Fibroblast of skin of left quadriceps (primary cell): Measurements from ENCODE around the gene NFE2L3.

Experiments
- DNase-seq, 2 experiments: peaks; one replicate each; pipeline ENCODE4 v3.0.0-alpha.2; 2013; ENCODE audit warnings: low read depth in 2 of 2

The NFE2L3 gene

DNA sequence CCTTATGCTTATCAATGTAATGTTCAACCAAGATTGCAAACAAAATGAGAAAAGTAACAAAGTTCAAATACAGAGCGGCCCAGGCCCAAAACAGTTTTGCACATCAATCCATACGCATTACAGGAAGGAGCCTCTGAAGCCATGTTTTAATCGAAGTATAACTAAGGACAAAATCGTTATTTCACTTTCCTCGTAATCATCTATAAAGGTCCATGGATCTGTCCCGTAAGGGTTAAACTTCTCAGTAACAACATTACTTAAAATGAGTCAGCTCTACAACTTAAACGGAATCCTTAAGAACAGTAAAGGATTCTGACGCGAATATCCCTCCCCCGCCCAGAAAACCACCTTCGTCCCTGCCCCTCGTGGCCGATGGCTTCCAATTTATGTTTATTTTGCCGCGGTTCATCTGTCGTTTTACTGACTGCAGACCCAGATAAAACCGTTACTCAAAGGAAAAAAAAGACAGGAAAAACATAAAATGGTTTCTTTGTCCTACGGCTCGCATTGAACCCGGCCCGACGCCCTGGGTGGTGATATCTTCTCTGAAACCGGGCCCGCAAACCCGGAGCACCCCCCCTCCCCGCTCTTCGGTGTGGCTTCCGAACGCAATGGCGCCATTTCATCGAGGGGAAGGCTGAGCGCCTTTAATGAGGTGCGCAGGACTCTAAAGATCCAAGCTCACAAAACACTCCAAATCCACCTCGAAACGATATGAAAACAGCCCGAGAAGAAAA is 47.5 kb downstream of the NFE2L3 start:
- no peak for DNase-seq

DNA sequence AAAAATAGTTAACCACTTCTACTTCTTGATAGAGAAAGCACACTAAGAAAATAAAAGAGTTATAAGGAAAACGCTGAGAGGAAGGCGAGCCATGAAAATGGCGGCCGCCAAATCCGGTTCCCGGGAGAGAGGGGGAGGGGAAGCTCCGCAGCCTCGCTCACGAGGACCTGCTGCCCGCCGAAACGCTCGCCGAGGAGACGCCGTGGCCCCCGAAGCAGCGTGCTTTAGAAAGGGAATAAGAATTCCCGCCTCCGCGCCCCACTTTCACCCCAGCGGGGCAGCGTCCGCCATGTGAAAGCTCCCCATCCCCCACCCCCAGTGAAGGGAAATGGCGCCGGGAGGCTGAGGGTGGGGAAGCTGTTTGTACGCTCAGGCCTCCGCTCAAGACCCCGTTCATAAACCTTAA is 48.0 kb downstream of the NFE2L3 start:
- no peak for DNase-seq

DNA sequence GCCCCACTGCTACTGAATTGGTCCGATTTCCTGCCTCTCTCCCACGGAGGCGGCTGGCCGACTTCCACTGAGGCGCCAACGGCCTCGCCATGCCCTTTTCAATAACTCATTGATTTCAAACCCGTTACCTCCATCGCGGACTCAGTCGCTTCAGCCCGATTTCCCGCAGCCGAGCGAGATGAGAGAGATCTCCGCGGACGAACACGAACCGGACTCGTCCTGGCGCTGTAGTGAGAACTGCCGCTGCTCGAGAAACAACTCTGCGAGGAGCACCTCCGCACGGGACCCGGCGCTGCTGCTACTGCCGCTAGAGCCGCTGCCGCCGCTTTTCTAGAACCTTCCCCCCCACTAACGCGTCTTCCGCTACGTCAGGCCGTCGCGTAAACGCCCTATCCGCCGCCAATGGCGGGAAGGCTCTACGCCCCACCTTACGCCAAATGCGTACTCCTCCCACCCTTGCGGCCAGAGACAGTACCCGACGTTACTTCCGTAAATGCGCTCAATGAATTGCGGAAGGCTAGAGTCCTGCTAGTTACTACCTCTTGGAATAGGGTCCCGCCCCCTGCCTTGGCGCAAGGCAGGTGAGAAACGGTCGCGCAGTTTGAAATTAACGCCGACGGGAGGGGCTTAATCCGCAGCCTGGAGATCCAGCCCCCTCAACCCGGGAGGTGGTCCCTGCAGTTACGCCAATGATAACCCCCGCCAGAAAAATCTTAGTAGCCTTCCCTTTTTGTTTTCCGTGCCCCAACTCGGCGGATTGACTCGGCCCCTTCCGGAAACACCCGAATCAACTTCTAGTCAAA is 48.6 kb downstream of the NFE2L3 start, which contains the start of gene HNRNPA2B1:
TSS of gene HNRNPA2B1 (minus strand) at position 303 of the 803 bp plus-strand sequence. CDS start at position 134, 169 bp downstream.
- peak; percentile 98 for DNase-seq

DNA sequence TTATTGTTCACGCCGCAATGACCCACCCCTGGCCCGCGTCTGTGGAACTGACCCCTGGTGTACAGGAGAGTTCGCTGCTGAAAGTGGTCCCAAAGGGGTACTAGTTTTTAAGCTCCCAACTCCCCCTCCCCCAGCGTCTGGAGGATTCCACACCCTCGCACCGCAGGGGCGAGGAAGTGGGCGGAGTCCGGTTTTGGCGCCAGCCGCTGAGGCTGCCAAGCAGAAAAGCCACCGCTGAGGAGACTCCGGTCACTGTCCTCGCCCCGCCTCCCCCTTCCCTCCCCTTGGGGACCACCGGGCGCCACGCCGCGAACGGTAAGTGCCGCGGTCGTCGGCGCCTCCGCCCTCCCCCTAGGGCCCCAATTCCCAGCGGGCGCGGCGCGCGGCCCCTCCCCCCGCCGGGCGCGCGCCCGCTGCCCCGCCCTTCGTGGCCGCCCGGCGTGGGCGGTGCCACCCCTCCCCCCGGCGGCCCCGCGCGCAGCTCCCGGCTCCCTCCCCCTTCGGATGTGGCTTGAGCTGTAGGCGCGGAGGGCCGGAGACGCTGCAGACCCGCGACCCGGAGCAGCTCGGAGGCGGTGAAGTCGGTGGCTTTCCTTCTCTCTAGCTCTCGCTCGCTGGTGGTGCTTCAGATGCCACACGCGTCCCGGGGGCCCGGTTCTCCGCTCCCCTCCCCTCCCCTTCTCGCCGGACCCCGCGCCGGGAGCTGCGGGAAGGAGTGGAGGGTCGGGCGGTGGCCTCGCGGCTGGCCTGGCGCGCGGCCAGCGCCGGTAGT is 49.4 kb downstream of the NFE2L3 start, which contains the start of gene CBX3:
TSS of gene CBX3 (plus strand) at position 499 of the 772 bp plus-strand sequence. CDS start 1,254 bp downstream, outside the sequence.
- no peak for DNase-seq

DNA sequence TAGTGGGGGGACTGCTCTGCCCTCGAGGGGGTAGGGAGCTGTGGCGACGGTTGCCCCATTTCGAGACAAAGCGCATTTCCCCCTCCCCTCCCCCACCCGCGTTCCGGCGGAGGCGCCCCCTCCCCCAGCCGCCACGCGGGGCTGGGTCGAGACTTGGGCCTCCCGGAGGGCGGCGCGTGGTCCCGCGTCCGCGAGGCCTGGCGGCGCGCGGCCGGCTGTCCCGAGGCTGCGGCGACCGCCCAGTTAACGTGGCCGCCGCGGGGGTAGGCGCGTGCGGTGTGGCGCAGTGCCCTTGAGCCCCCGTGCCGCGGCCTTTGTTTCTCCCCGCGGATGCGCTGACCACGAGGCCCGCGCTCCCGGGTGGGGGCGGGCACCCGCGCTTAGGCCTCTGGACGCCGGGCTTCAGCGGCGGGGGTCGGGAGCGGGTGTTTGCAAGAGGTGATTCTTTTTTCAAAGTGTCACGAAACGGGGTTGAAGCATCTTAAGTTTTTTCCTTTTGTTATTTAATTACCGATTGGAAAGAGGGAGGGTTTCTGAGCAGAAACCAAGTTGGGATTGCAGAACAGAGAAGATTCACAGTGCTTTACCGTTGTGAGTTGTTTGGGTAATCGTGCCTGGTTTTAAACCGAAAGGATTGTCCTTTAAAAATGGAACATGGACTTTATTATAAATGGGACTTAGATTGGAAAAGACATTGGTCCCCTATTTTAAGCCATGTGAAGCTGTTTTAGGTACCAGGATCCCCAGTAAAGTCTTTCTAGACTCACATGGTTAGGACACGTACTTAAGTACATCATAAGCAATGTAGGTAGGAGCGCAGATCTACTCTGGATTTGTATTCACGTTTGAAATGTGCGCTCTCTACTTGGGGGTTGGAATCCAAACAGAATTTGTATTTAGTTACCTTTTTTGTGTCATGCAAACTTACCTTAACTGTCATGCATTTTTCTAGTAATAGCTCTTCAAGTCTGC is 50.3 kb downstream of the NFE2L3 start:
- DNase-seq = no peak

DNA sequence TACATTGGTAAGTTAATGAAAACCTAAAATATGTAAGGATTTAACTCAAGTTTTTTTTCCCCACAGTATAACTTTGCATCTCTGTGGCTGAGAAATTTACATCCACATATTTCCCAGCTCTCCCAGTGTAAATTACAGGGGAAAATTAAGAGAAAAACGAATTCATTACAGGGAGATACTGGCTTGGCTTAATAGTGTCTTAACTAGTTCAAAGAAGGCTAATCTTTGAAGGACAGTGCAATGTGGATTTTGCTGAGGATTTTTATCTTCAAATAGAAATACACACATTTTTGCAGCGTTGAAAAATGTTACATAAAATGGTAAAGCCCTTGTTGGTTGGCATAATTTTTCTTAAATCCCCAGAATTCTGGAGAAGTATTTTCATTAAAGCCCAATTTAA is 51.0 kb downstream of the NFE2L3 start:
- no peak for DNase-seq

DNA sequence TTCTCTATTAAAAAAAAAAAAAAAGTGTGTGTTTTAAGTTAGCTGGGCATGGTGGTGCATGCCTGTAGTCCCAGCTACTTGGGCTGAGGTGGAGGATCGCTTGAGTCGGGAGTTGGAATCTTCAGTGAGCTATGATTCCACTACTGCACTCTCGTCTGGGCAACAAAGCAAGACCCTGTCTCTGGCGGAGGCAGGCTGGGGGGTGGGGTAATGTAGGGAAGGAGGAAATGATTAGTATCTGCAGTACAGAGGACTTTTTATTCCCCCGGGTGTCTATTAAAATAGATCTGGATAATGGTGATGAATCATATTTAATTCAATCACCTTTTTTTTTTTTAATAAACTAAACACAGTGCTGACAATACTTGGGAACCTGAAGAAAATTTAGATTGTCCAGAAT is 56.0 kb downstream of the NFE2L3 start:
- DNase-seq = no peak

DNA sequence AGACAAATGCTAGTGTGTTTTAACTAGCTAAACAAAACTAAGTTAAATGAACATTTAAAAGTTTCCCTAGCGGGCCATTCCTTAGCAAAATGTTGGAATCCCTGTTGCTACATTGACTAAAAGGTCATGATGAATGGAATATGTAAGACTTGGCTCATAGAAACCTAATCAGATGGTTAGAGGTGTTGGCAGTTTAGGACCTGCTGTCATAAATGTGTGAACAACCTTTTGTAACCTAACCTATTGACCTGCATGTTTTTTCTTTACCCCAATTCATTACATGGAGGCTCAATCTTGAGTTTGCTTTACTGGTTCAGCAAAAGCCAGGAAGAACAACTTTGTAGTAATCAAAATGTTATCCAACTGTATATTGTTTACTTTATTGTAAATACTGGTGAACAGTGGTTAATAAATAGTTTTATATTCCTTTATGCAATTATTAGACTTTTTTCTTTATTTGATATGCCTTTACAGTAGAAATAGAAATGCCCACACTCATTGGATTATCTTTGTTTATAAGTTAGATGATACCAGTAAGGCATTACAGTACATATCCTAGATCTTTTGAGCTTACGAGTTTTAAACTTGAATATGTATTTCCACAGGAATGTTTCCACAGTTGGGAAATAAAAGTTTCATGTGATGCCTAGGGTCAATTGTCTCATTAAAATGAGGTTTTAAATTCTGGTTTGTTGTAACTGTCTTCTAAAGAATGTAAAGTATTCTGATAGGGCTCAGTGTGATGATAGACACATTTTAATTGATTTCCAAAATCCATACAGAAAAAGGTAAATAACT is 61.1 kb downstream of the NFE2L3 start:
- DNase-seq = no peak

DNA sequence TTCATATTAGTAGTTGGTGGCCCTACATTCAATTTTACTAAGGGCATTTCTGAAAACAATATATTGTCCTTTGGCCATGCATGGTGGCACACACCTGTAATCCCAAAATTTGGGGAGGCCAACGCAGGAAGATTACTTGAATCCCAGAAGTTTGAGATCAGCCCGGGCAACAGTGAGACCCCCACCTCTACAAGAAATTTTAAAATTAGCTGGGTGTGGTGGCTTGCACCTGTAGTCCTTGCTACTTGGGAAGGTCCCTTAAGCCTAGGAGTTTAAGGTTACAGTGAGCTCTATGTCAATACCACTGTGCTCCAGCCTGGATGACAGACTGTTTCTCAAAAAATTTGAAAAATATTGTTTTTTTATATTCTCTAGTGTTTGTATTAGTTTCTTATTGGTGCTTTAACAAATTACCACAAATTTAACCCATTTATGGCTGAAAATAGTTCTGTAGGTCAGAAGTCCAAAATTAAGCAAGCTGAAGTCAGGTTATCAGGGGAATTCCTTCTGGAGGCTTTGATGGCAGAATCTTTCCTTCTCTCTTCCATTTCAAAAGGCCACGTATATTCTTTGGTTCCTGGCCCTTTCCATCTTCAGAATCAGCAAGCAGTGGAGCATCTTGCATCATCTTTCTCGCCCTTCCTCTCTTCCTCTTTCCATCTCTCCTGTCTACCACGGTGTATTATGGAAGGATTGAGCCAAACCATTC is 62.0 kb downstream of the NFE2L3 start:
- DNase-seq = no peak

DNA sequence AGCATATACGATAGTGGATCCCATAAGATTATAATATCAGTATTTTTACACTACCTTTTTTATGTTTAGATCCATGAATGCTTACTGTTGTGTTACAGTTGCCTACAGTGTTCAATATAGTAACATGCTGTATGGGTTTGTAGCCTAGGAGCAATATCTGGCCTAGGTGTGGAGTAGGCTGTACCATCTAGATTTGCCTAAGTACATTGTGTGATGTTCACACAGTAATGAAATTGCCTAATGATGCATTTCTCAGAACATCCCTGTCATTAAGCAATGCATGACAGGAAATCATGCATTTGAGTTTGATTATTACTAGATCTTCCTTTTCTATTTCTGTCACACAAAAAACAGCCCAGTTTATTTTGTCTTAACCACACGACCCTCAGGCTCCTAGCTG is 64.1 kb downstream of the NFE2L3 start:
- no peak for DNase-seq

DNA sequence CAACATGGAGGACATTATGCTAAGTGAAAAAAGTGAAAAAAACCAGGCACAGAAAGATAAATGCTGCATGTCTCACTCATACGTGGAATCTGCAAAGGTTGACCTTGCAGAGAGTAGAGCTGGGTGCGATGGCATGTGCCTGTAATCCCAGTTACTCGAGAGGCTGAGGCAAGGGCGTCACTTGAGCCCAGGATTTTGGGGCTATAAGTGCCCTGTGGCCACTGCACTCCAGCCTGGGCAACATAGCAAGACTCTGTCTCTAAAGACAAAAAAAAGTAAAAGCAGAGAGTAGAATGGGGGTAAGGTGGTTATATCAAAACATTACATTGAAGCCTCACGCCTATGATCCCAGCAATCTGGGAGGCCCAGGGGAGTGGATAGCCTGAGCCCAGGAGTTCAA is 72.4 kb downstream of the NFE2L3 start:
- DNase-seq = no peak

DNA sequence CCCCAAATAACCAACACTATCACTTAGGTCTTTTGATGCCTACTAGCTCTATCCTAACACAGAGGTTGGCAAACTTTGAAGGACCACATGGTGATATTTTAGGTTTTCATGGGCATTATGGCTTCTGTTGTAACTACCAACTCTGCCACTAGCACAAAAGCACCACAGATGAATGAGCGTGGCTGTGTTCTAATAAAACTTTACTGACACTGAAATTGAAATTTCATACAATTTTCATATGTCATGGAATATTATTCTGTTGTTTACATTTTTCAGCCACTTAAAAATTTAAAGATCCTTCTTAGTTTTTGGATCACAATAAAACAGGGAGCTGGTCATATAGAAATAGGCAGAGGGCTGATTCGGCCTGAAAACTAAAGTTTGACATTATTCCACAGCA is 76.0 kb downstream of the NFE2L3 start:
- no peak for DNase-seq

DNA sequence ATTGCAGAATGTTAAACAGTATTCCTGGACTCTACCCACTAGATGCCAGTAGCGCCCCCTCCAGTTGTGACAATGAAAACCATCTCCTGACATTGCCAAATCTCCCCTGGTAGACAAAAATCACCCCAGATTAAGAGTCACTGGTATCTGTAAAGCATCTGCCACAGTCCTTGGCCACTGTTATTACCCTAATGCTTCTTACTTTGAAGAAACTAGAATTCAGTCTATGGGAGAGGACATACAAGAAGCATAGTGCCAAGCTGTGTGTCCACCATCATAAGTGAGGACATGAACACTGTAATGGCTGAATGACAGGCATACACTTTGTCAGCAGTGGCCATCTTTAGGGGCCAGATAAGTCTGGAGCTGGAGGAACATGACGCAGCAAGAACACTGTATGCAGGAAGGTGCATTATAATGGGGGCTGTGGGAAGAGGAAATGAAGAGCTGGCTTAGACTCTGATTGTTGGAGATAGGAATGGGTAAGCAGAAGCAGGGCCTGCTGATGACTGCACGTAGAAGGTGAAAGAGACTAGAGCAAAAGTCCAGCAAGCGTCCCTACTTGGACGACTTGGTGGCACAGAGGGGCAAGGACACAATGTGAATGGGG is 82.0 kb downstream of the NFE2L3 start:
- DNase-seq = no peak
